Lung (tissue), 12 donors: ENCODE results near the gene MYO3B. TPM values are rescaled to one million over a fixed set of nuclear protein-coding genes. Genes with fewer than 3 reads are reported as not detected.

Experiments used
- ATAC-seq: fragments of 200-7000 bp; cut with Tn5 transposase; one replicate; pipeline ENCODE4 v1.9.1; 2020; ENCODE audit warnings: moderate number of reproducible peaks; ENCODE audit not compliant: insufficient read depth, low FRiP score
- DNase-seq, 3 donors: peaks; one replicate each; pipeline ENCODE4 v3.0.0-alpha.2; 2013 to 2017
- H3K27ac ChIP-seq, 2 donors: one replicate each; pipeline ENCODE4 v1.5.1; 2013; ENCODE audit warnings: mild to moderate bottlenecking in 2 of 2, moderate library complexity in 2 of 2, control low read depth in 1 of 2, inconsistent platforms in 1 of 2, low read depth in 1 of 2, low read length in 1 of 2
- H3K27me3 ChIP-seq, 3 donors: one replicate each; pipeline ENCODE4 v1.5.1; 2013; ENCODE audit warnings: low read length in 2 of 3; ENCODE audit not compliant: control insufficient read depth in 3 of 3, insufficient read depth in 3 of 3
- H3K36me3 ChIP-seq, 4 donors: one replicate each; pipeline ENCODE4 v1.5.1; 2013; ENCODE audit warnings: low read length in 4 of 4, mild to moderate bottlenecking in 1 of 4, moderate library complexity in 1 of 4; ENCODE audit not compliant: control insufficient read depth in 4 of 4, insufficient read depth in 4 of 4
- H3K4me1 ChIP-seq, 5 donors: one replicate each; pipeline ENCODE4 v1.5.1; 2013; ENCODE audit warnings: low read length in 5 of 5, mild to moderate bottlenecking in 2 of 5, moderate library complexity in 1 of 5; ENCODE audit not compliant: control insufficient read depth in 5 of 5, insufficient read depth in 5 of 5
- H3K4me3 ChIP-seq: one replicate; pipeline ENCODE4 v1.5.1; 2013; ENCODE audit warnings: mild to moderate bottlenecking, control low read depth, moderate library complexity
- H3K9ac ChIP-seq, 2 donors: one replicate each; pipeline ENCODE4 v1.5.1; 2013; ENCODE audit warnings: low read length in 2 of 2, control low read depth in 1 of 2; ENCODE audit not compliant: insufficient read depth in 1 of 2
- H3K9me3 ChIP-seq, 4 donors: one replicate each; pipeline ENCODE4 v1.5.1; 2013; ENCODE audit warnings: low read length in 3 of 4, mild to moderate bottlenecking in 1 of 4, moderate library complexity in 1 of 4; ENCODE audit not compliant: control insufficient read depth in 4 of 4, insufficient read depth in 3 of 4
- WGBS, 2 donors: extraction: QIAGEN DNeasy Blood & Tissue Kit; methylation state at CpG; one replicate each; pipeline ENCODE4 v1.1.7; 2013; 5-methylcytosine and 5-hydroxymethylcytosine counted together
- polyA plus RNA-seq, 2 donors: library from polyadenylated mRNA; stranded (reverse); fragments of 200-250 nt; gene quantifications; one replicate each; pipeline ENCODE4 v1.2.1, GENCODE V29; 2013
- total RNA-seq, 2 donors: library from RNA; depleted of rRNA in 1 of 2; stranded (reverse); fragments of >200 nt in 1 of 2; gene quantifications; one replicate each; pipeline ENCODE4 v1.2.1, GENCODE V29; 2014 to 2021
- TF ChIP-seq, protein P1 (sequence below): IDR thresholded peaks from 2 replicates; pipeline ENCODE4 v1.5.1; 2012; ENCODE audit warnings: mild to moderate bottlenecking; ENCODE audit errors: control extremely low read depth, extremely low read depth
- donor health status: control.
- donor health status: control.
- donor health status: Bipolar disorder and iron deficiency.
- donor health status: healthy.
- donor health status: DM: yes; HTN: yes; CAD: no.

Gene MYO3B
- total and polyA plus RNA-seq, 4 donors, result 0.03 to 0.82 (median 0.05) TPM; not detected in 1

DNA sequence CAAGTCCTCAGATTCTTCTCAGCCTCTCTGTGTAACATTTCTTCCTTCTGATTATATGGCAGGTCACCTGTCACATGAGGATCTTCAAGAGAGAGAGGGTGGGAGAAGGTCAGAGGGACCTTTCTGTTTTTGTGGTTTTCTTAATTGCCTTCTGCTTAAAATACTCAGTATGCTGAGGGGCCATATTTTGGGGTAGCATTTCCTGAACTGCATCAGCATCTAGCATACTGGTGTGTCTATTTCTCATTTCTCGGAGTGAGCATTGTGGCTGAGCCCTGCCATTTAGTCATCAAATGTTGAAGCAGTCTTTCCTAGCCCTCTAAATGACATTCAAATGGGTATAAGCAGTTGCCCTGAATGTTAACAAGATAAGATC is 162.7 kb downstream of the MYO3B start:
- ATAC-seq, result no peak
- Histone ChIP-seq H3K27ac (no peak overlapping the region), H3K4me1 (peaks cover 0 to 3% (median 0%) of the 10 kb centered on the region in 5 donors), H3K9ac (no peak overlapping the region), H3K4me3 (no peak overlapping the region), H3K9me3 (peaks cover 0 to 2% (median 0%) of the 10 kb centered on the region in 4 donors), H3K36me3 (no peaks in the 10 kb centered on the region), H3K27me3 (no peaks in the 10 kb centered on the region)
- WGBS, 2 donors, result 49 to 81% methylated on average over 1 of the region's 1 CpG
- TF ChIP-seq, protein P1, sequence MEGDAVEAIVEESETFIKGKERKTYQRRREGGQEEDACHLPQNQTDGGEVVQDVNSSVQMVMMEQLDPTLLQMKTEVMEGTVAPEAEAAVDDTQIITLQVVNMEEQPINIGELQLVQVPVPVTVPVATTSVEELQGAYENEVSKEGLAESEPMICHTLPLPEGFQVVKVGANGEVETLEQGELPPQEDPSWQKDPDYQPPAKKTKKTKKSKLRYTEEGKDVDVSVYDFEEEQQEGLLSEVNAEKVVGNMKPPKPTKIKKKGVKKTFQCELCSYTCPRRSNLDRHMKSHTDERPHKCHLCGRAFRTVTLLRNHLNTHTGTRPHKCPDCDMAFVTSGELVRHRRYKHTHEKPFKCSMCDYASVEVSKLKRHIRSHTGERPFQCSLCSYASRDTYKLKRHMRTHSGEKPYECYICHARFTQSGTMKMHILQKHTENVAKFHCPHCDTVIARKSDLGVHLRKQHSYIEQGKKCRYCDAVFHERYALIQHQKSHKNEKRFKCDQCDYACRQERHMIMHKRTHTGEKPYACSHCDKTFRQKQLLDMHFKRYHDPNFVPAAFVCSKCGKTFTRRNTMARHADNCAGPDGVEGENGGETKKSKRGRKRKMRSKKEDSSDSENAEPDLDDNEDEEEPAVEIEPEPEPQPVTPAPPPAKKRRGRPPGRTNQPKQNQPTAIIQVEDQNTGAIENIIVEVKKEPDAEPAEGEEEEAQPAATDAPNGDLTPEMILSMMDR, result no peak
- DNase-seq, result no peak

GRCh38 chr2:170341684-170342623 is 164.0 kb downstream of the MYO3B start:
- Histone ChIP-seq H3K9ac (no peak overlapping the region), H3K27me3 (no peaks in the 10 kb centered on the region), H3K36me3 (no peaks in the 10 kb centered on the region), H3K9me3 (no peaks in the 10 kb centered on the region), H3K27ac (no peak overlapping the region), H3K4me3 (no peak overlapping the region), H3K4me1 (peaks cover 0 to 3% (median 0%) of the 10 kb centered on the region in 5 donors)
- TF ChIP-seq, protein P1, result no peak
- WGBS, 2 donors, result 61 to 68% methylated on average over 8 of the region's 8 CpGs
- DNase-seq, result no peak
- ATAC-seq, result no peak

DNA sequence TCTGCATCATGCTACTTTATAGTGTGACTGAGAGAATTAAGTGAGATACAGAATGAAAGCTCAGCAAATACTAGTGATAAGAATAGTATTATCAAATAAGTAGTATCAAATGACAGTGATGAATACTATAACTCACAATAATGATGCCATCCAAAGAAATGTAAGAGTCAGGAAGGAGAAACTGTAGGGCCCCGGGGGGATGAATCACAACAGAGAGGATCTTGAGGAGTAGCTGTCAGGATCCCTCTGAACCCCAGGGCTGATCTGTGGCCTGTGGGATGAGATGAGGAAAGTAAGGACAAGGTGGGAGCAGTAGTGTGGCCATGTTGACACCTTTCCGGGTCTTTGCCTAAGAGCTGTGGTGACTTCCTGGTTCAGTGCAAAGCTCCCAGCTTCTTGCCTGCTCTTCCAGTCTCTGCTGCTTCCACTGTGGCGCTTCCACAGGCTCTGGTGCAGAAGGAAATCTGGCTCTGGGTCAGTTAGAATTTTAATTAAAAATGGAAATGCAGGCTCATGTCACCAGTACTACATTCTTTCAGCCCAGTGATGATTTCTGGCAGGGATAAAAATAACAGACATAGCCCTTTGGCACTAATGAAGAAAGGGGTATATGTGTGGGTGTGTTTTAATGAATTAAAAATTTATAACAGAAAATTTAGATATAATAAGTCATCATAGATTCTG is 166.9 kb downstream of the MYO3B start:
- DNase-seq (no peak), ATAC-seq (no peak)
- 80 to 86% methylated on average over 3 of the region's 3 CpGs for WGBS, 2 donors
- TF ChIP-seq, protein P1, result no peak
- Histone ChIP-seq H3K9me3 (no peaks in the 10 kb centered on the region), H3K4me3 (no peak overlapping the region), H3K27me3 (no peaks in the 10 kb centered on the region), H3K27ac (no peak overlapping the region), H3K4me1 (peaks cover 0 to 3% (median 0%) of the 10 kb centered on the region in 5 donors), H3K9ac (no peak overlapping the region), H3K36me3 (no peaks in the 10 kb centered on the region)
